ENCODE data around the gene CACNA1H.
"Not testable (repeated sequence)": the region's sequence is repeated elsewhere in the genome, so short reads cannot be mapped to it uniquely, and the experiment has no call there.

- TF ChIP-seq, protein P1, sequence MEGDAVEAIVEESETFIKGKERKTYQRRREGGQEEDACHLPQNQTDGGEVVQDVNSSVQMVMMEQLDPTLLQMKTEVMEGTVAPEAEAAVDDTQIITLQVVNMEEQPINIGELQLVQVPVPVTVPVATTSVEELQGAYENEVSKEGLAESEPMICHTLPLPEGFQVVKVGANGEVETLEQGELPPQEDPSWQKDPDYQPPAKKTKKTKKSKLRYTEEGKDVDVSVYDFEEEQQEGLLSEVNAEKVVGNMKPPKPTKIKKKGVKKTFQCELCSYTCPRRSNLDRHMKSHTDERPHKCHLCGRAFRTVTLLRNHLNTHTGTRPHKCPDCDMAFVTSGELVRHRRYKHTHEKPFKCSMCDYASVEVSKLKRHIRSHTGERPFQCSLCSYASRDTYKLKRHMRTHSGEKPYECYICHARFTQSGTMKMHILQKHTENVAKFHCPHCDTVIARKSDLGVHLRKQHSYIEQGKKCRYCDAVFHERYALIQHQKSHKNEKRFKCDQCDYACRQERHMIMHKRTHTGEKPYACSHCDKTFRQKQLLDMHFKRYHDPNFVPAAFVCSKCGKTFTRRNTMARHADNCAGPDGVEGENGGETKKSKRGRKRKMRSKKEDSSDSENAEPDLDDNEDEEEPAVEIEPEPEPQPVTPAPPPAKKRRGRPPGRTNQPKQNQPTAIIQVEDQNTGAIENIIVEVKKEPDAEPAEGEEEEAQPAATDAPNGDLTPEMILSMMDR (IDR thresholded peaks at IDR 0.05 in 2 of 3, conservative IDR thresholded peaks at IDR 0.05 in 1 of 3; ENCODE audit: borderline replicate concordance in 1 of 3, insufficient read depth in 1 of 3, low read depth in 2 of 3, low read length in 2 of 3), result not testable (repeated sequence)
- TF ChIP-seq MAX (IDR thresholded peaks at IDR 0.05); POLR2A (IDR thresholded peaks at IDR 0.05; ENCODE audit: borderline replicate concordance, extremely low read depth, insufficient read depth, insufficient read length); EZH2 (IDR thresholded peaks at IDR 0.05); SIN3A (IDR thresholded peaks at IDR 0.05; ENCODE audit: low read depth); JUND (IDR thresholded peaks at IDR 0.05); POLR2AphosphoS5 (IDR thresholded peaks at IDR 0.05; ENCODE audit: low read depth, low read length); ZFX (IDR thresholded peaks at IDR 0.05); SRF (IDR thresholded peaks at IDR 0.05; ENCODE audit: low read depth); EZH2phosphoT487 (IDR thresholded peaks at IDR 0.05; ENCODE audit: borderline replicate concordance); RAD21 (IDR thresholded peaks at IDR 0.05; ENCODE audit: low read depth); CBX3 (IDR thresholded peaks at IDR 0.05; ENCODE audit: low read depth): not testable (repeated sequence)
- TF ChIP-seq, protein P2, sequence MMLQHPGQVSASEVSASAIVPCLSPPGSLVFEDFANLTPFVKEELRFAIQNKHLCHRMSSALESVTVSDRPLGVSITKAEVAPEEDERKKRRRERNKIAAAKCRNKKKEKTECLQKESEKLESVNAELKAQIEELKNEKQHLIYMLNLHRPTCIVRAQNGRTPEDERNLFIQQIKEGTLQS (IDR thresholded peaks at IDR 0.05), result not testable (repeated sequence)
These were observed 37.9 kb downstream of the CACNA1H start for GRCh38 chr16:1190789-1191188.
